H1 (cell line): ENCODE data around the gene MDFIC. TPM values are rescaled to one million over a fixed set of nuclear protein-coding genes. Genes with fewer than 3 reads are reported as not detected.

Experiments used
- SIN3A ChIP-seq, 2 experiments: IDR thresholded peaks in 1 of 2; conservative IDR thresholded peaks in 1 of 2; 2 replicates each; pipeline ENCODE4 v1.6.1; 2011 to 2012; ENCODE audit warnings: low read length in 2 of 2, improper control_type of control experiment in 1 of 2, low read depth in 1 of 2, mild to moderate bottlenecking in 1 of 2
- polyA plus RNA-seq, 7 experiments: library from polyadenylated mRNA; depleted of rRNA in 3 of 7; stranded (reverse) in 5 of 7; unstranded in 2 of 7; fragments of >200 nt in 5 of 7; fragments of 200-250 nt in 2 of 7; gene quantifications; 1 replicate in 5 of 7; 2 replicates in 1 of 7; 4 replicates in 1 of 7; pipeline versions ENCODE4 v1.2.1 to v1.2.3, GENCODE V29; 2011 to 2013; ENCODE audit warnings: missing spikeins in 2 of 7, mixed read lengths in 2 of 7
- total RNA-seq: library from RNA; stranded (reverse); fragmentation: NEBNext Ultra II Directional; extraction: Animal tissue kit (Norgen Biotek cat#: 25700); gene quantifications from 2 replicates; pipeline ENCODE4 v1.2.1, GENCODE V29; 2021

Gene MDFIC
- total and polyA plus RNA-seq, 2 of the 8 experiments (the other 6 are each of a cell fraction or from before 2014, with no cell fraction given), result 2.3 to 11.4 TPM

GRCh38 chr7:115009139-115009538, 87.2 kb downstream of the MDFIC start (continued):
- no peak for TF ChIP-seq SIN3A (conservative IDR thresholded peaks at IDR 0.05 in 1 of 2, IDR thresholded peaks at IDR 0.05 in 1 of 2; ENCODE audit: low read depth in 1 of 2, low read length in 2 of 2)
